Measurements from ENCODE around the gene STYXL2. TPM values are rescaled to one million over a fixed set of nuclear protein-coding genes. Genes with fewer than 3 reads are reported as not detected.

STYXL2 gene
- total RNA-seq, 1 donor from 2014 or later: 0.27 TPM

GRCh38 chr1:167089939-167090313, 3.9 kb upstream of the STYXL2 start:
- H3K27ac Mint-ChIP-seq (ENCODE audit: unreplicated experiment): no peak overlapping the region
- H3K27me3 Mint-ChIP-seq (ENCODE audit: unreplicated experiment): no peaks in the 10 kb centered on the region
- no peak for DNase-seq
- peaks cover 2% of the 10 kb centered on the region for H3K9me3 Mint-ChIP-seq (ENCODE audit: unreplicated experiment)
- H3K4me1 Mint-ChIP-seq (ENCODE audit: low read depth, unreplicated experiment): peaks cover 5% of the 10 kb centered on the region
- no peak overlapping the region for H3K4me3 Mint-ChIP-seq (ENCODE audit: unreplicated experiment)
- TF ChIP-seq CTCF (IDR thresholded peaks at IDR 0.05; ENCODE audit: partially characterized antibody, unreplicated experiment): no peak
- no peaks in the 10 kb centered on the region for H3K36me3 Mint-ChIP-seq (ENCODE audit: unreplicated experiment)

- H3K4me1 Mint-ChIP-seq (ENCODE audit: low read depth, unreplicated experiment): peaks cover 5% of the 10 kb centered on the region
- no peak within 1 kb of the TSS for H3K27ac Mint-ChIP-seq (ENCODE audit: unreplicated experiment)
- no peaks in the 10 kb centered on the region for H3K27me3 Mint-ChIP-seq (ENCODE audit: unreplicated experiment)
- H3K4me3 Mint-ChIP-seq (ENCODE audit: unreplicated experiment): no peak within 1 kb of the TSS
- no peaks in the 10 kb centered on the region for H3K36me3 Mint-ChIP-seq (ENCODE audit: unreplicated experiment)
- DNase-seq: no peak
- TF ChIP-seq CTCF (IDR thresholded peaks at IDR 0.05; ENCODE audit: partially characterized antibody, unreplicated experiment): no peak
- H3K9me3 Mint-ChIP-seq (ENCODE audit: unreplicated experiment): peaks cover 2% of the 10 kb centered on the region
Observed at GRCh38 chr1:167090314-167090942, 3.4 kb upstream of the STYXL2 start, which contains the start of gene GPA33. GPA33 (minus strand) TSS chr1:167090377; CDS start chr1:167090287, 90 bp downstream.

DNA sequence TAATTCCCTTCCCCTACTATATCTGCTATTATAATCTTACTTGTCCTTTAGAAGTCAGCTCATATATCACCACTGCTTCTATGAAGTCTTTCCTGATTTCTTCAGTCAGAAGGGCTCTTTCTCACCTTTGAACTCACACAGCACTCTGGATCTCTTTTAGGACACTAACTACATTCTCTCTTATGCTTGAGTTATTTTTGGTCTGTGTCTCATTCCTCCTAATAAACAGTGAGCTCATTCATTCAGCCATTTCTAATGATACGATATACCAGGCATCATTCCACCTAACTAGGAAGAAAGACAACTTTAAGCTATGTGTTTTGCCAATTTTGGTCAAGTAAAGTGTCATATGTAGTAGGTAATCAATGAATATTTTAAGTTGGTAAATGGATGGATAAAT, 1.2 kb upstream of the STYXL2 start:
- H3K9me3 Mint-ChIP-seq (ENCODE audit: unreplicated experiment): peaks cover 2% of the 10 kb centered on the region
- DNase-seq: no peak
- H3K4me1 Mint-ChIP-seq (ENCODE audit: low read depth, unreplicated experiment): peaks cover 5% of the 10 kb centered on the region
- H3K4me3 Mint-ChIP-seq (ENCODE audit: unreplicated experiment): no peak overlapping the region
- TF ChIP-seq CTCF (IDR thresholded peaks at IDR 0.05; ENCODE audit: partially characterized antibody, unreplicated experiment): no peak
- H3K36me3 Mint-ChIP-seq (ENCODE audit: unreplicated experiment): no peaks in the 10 kb centered on the region
- H3K27me3 Mint-ChIP-seq (ENCODE audit: unreplicated experiment): no peaks in the 10 kb centered on the region
- no peak overlapping the region for H3K27ac Mint-ChIP-seq (ENCODE audit: unreplicated experiment)

DNA sequence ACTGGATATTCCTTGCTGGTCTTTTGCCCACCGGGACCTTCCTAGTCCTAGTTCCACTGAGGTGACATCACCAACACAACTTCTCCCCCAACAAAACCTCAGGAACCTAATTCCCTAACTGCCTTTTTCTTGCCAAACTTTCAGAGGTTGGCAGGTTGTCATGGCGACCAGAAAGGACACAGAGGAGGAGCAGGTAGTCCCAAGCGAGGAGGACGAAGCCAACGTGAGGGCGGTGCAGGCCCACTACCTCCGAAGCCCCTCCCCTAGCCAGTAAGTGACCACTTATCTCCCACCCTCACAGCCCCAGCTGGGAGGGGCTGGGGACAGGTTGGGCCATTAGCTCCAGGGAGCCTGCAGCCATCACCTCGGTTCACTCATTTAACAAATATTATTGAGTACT, 815 bp downstream of the STYXL2 start:
- Mint-ChIP-seq H3K4me1 (ENCODE audit: low read depth, unreplicated experiment) (peaks cover 5% of the 10 kb centered on the region), H3K9me3 (ENCODE audit: unreplicated experiment) (peaks cover 2% of the 10 kb centered on the region), H3K4me3 (ENCODE audit: unreplicated experiment) (no peak overlapping the region), H3K27me3 (ENCODE audit: unreplicated experiment) (no peaks in the 10 kb centered on the region), H3K27ac (ENCODE audit: unreplicated experiment) (no peak overlapping the region), H3K36me3 (ENCODE audit: unreplicated experiment) (no peaks in the 10 kb centered on the region)
- DNase-seq: no peak
- no peak for TF ChIP-seq CTCF (IDR thresholded peaks at IDR 0.05; ENCODE audit: partially characterized antibody, unreplicated experiment)

GRCh38 chr1:167095368-167095767, 1.5 kb downstream of the STYXL2 start:
- peaks cover 2% of the 10 kb centered on the region for H3K27me3 Mint-ChIP-seq (ENCODE audit: unreplicated experiment)
- H3K9me3 Mint-ChIP-seq (ENCODE audit: unreplicated experiment): peaks cover 2% of the 10 kb centered on the region
- no peak for TF ChIP-seq CTCF (IDR thresholded peaks at IDR 0.05; ENCODE audit: partially characterized antibody, unreplicated experiment)
- H3K36me3 Mint-ChIP-seq (ENCODE audit: unreplicated experiment): no peaks in the 10 kb centered on the region
- H3K27ac Mint-ChIP-seq (ENCODE audit: unreplicated experiment): no peak overlapping the region
- H3K4me1 Mint-ChIP-seq (ENCODE audit: low read depth, unreplicated experiment): peaks cover 5% of the 10 kb centered on the region
- H3K4me3 Mint-ChIP-seq (ENCODE audit: unreplicated experiment): no peak overlapping the region
- DNase-seq: no peak
